Ectodermal cell (in vitro differentiated cells): ENCODE measurements around the gene RAB1A.

Experiments used
- H3K27ac ChIP-seq: 2 replicates; pipeline ENCODE4 v1.7.0; 2013; ENCODE audit warnings: mild to moderate bottlenecking, low read depth, low read length; ENCODE audit not compliant: insufficient read depth, poor library complexity, severe bottlenecking
- H3K27me3 ChIP-seq: 2 replicates; pipeline ENCODE4 v1.7.0; 2013; ENCODE audit warnings: mild to moderate bottlenecking, low read length; ENCODE audit not compliant: insufficient read depth, control insufficient read depth, poor library complexity, severe bottlenecking
- H3K36me3 ChIP-seq: one replicate; pipeline ENCODE4 v1.7.0; 2013; ENCODE audit warnings: low read length; ENCODE audit not compliant: control insufficient read depth, insufficient read depth
- H3K4me1 ChIP-seq: one replicate; pipeline ENCODE4 v1.7.0; 2013; ENCODE audit warnings: low read length; ENCODE audit not compliant: control insufficient read depth, insufficient read depth
- H3K4me3 ChIP-seq: 2 replicates; pipeline ENCODE4 v1.7.0; 2013; ENCODE audit warnings: low read depth, low read length, control low read depth; ENCODE audit not compliant: insufficient read depth
- H3K9me3 ChIP-seq: 2 replicates; pipeline ENCODE4 v1.7.0; 2013; ENCODE audit warnings: mild to moderate bottlenecking, low read length, moderate library complexity; ENCODE audit not compliant: control insufficient read depth
- WGBS, 2 experiments: methylation state at CpG; one replicate each; pipeline ENCODE4 v1.1.7; 2013; ENCODE audit warnings: missing lambda C conversion rate in 2 of 2; 5-methylcytosine and 5-hydroxymethylcytosine counted together

RAB1A gene

GRCh38 chr2:65116645-65117044 is 13.3 kb downstream of the RAB1A start:
- Histone ChIP-seq H3K4me3 (no peak overlapping the region), H3K4me1 (no peaks in the 10 kb centered on the region), H3K9me3 (no peaks in the 10 kb centered on the region), H3K27ac (no peak overlapping the region), H3K36me3 (no peaks in the 10 kb centered on the region), H3K27me3 (no peaks in the 10 kb centered on the region)

DNA sequence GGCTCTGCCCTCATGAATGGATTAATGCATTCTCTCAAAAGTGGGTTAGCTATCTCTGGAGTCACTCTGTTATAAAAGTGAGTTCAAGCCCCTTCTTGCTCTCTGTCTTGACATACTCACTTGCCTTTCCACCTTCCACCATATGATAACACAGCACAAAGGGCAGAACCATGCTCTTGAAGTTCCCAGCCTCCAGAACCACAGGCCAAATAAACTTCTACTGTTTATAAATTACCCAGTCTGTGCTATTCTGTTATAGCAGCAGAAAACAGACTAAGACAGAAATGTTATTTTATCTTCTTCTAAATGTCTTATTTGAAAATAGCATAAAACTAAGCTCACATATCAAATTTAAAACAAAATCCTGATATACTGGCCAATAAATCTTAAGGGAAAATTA is 15.0 kb downstream of the RAB1A start:
- H3K36me3 ChIP-seq, result no peaks in the 10 kb centered on the region
- H3K4me1 ChIP-seq, result no peaks in the 10 kb centered on the region
- H3K9me3 ChIP-seq, result no peaks in the 10 kb centered on the region
- no peaks in the 10 kb centered on the region for H3K27me3 ChIP-seq
- no peak overlapping the region for H3K27ac ChIP-seq
- H3K4me3 ChIP-seq, result no peak overlapping the region

DNA sequence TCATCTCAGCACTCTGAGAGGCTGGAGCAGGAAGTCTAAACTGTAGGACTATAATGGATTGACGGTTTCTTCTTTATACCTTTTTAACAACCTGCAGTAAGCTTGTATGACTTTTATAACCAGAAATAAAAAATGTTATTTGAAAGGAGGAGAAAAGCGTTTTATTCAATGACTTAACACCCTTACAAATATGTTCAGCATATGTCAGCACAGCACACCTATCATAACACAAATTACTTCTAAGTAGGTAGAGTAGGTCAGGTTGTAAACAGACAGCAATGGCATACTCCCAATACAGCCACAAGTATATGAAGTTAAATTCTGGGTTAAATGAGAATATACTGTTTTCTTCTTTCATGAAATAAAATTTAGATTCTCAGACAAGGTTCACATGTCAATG is 16.1 kb downstream of the RAB1A start:
- 100% methylated on average over 1 of the region's 2 CpGs for WGBS, 2 experiments
- Histone ChIP-seq H3K4me1 (no peaks in the 10 kb centered on the region), H3K9me3 (no peaks in the 10 kb centered on the region), H3K27me3 (no peaks in the 10 kb centered on the region), H3K36me3 (no peaks in the 10 kb centered on the region), H3K4me3 (no peak overlapping the region), H3K27ac (no peak overlapping the region)

- H3K4me1 ChIP-seq, result no peaks in the 10 kb centered on the region
- no peaks in the 10 kb centered on the region for H3K36me3 ChIP-seq
- H3K9me3 ChIP-seq, result no peaks in the 10 kb centered on the region
- no peak overlapping the region for H3K27ac ChIP-seq
- WGBS, 2 experiments, result 89 to 95% methylated on average over 4 of the region's 4 CpGs
- no peak overlapping the region for H3K4me3 ChIP-seq
- no peaks in the 10 kb centered on the region for H3K27me3 ChIP-seq
Measured at GRCh38 chr2:65113229-65113628, 16.7 kb downstream of the RAB1A start.

DNA sequence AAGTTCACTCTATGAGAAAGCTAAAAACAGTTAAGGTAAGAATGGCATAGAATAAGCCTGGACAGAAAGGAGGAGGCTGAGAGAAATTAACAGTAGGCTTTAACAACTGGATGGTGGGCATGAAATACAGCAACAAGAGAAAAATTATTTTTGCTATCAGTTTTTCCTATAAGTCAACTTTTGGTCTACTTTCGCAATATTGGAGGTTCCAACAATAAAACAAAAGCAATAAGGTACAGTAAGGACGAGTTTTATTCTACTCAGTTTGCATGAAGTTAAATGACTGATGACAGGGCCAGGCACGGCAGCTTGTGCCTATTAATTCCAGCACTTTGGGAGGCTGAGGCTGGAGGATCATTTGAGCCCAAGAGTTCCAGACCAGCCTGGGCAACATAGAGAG is 17.3 kb downstream of the RAB1A start:
- Histone ChIP-seq H3K4me3 (no peak overlapping the region), H3K27me3 (no peaks in the 10 kb centered on the region), H3K27ac (no peak overlapping the region), H3K4me1 (no peaks in the 10 kb centered on the region), H3K36me3 (no peaks in the 10 kb centered on the region), H3K9me3 (no peaks in the 10 kb centered on the region)
- 71 to 82% methylated on average over 3 of the region's 3 CpGs for WGBS, 2 experiments

GRCh38 chr2:65108780-65109179 is 21.1 kb downstream of the RAB1A start:
- Histone ChIP-seq H3K4me3 (no peak overlapping the region), H3K36me3 (peaks cover 6% of the 10 kb centered on the region), H3K27me3 (no peaks in the 10 kb centered on the region)

GRCh38 chr2:65107530-65107929 is 22.4 kb downstream of the RAB1A start:
- 90 to 96% methylated on average over 5 of the region's 5 CpGs for WGBS, 2 experiments
- no peak overlapping the region for H3K4me3 ChIP-seq
- no peaks in the 10 kb centered on the region for H3K9me3 ChIP-seq
- no peaks in the 10 kb centered on the region for H3K4me1 ChIP-seq
- H3K36me3 ChIP-seq, result peaks cover 11% of the 10 kb centered on the region
- H3K27ac ChIP-seq, result no peak overlapping the region
- H3K27me3 ChIP-seq, result no peaks in the 10 kb centered on the region

More at GRCh38 chr2:65108780-65109179, 21.1 kb downstream of the RAB1A start:
- no peaks in the 10 kb centered on the region for H3K9me3 ChIP-seq
- H3K27ac ChIP-seq, result no peak overlapping the region
- no peaks in the 10 kb centered on the region for H3K4me1 ChIP-seq
- WGBS, 2 experiments, result 88 to 97% methylated on average over 3 of the region's 6 CpGs

DNA sequence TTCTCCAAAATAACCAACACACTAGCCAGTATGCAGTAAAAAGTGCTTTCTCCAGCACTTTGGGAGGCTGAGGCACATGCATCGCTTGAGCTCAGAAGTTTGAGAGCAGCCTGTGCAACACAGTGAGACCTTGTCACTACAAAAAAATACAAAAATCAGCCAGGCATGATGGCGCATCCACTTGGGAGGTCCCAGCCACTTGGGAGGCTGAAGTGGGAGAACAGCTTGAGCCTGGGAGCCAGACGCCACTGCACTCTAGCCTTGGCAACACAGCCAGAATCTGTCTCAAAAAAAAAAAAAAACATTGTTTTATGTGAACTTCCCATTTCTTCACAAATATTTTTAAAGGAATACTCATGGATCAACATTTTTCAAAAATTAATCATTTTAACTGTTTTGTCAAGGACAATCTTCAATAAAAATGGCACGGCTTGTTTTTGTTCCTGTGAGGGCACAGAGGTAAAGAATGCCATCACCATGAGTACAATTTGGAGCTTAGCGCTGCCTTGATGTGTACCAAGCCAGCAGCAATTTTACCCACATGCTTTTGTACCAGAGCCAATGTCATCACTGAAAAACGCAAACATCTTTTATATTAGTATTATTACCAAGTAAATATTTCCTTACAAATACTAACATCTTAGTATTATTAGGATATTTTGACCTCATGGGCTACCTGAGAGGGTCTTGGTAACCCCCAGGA is 26.7 kb downstream of the RAB1A start:
- H3K4me1 ChIP-seq, result no peaks in the 10 kb centered on the region
- H3K4me3 ChIP-seq, result no peak overlapping the region
- H3K27ac ChIP-seq, result no peak overlapping the region
- 94 to 98% methylated on average over 5 of the region's 6 CpGs for WGBS, 2 experiments
- H3K27me3 ChIP-seq, result no peaks in the 10 kb centered on the region
- H3K9me3 ChIP-seq, result no peaks in the 10 kb centered on the region
- peaks cover 19% of the 10 kb centered on the region for H3K36me3 ChIP-seq

GRCh38 chr2:65101071-65101470 is 28.8 kb downstream of the RAB1A start:
- 94 to 99% methylated on average over 3 of the region's 3 CpGs for WGBS, 2 experiments
- Histone ChIP-seq H3K27ac (no peak overlapping the region), H3K27me3 (no peaks in the 10 kb centered on the region), H3K4me3 (no peak overlapping the region), H3K4me1 (no peaks in the 10 kb centered on the region), H3K36me3 (peaks cover 27% of the 10 kb centered on the region), H3K9me3 (no peaks in the 10 kb centered on the region)

- no peak overlapping the region for H3K27ac ChIP-seq
- no peak overlapping the region for H3K4me3 ChIP-seq
- H3K36me3 ChIP-seq, result peaks cover 28% of the 10 kb centered on the region
- WGBS, 2 experiments, result 92 to 96% methylated on average over 5 of the region's 5 CpGs
- no peaks in the 10 kb centered on the region for H3K27me3 ChIP-seq
- H3K9me3 ChIP-seq, result no peaks in the 10 kb centered on the region
- no peaks in the 10 kb centered on the region for H3K4me1 ChIP-seq
Measured at GRCh38 chr2:65098741-65099140, 31.2 kb downstream of the RAB1A start.

GRCh38 chr2:65097844-65098243 is 32.1 kb downstream of the RAB1A start:
- no peaks in the 10 kb centered on the region for H3K4me1 ChIP-seq
- 100% methylated on average over 1 of the region's 1 CpG; no CpG with 5 or more reads in 1 of the 2 experiments for WGBS, 2 experiments
- no peak overlapping the region for H3K27ac ChIP-seq
- H3K9me3 ChIP-seq, result no peaks in the 10 kb centered on the region
- peaks cover 23% of the 10 kb centered on the region for H3K36me3 ChIP-seq
- no peak overlapping the region for H3K4me3 ChIP-seq
- no peaks in the 10 kb centered on the region for H3K27me3 ChIP-seq
